Activated CD4-positive, alpha-beta T cell treated with anti-CD3 and anti-CD28 coated beads, Interleukin-10, Interleukin-2, amounts not matched to agents 100 ng/mL and 50 ng/mL, durations not matched to agents 16 hours and 8 hours (primary cell): Measurements from ENCODE around the gene ZNF330.
"Not testable (repeated sequence)": the region's sequence is repeated elsewhere in the genome, so short reads cannot be mapped to it uniquely, and the experiment has no call there.

Source experiments
- DNase-seq: peaks from one replicate; pipeline ENCODE4 v3.0.0-alpha.2; 2020

Gene ZNF330

GRCh38 chr4:141220691-141221659, at the start of gene ZNF330:
ZNF330 (plus strand) TSS chr4:141220895; CDS start chr4:141222372, 1,477 bp downstream.
- DNase-seq = peak; percentile 91

- DNase-seq = no peak
Measured at GRCh38 chr4:141174457-141174856, 46.2 kb upstream of the ZNF330 start.

- DNase-seq = no peak
Measured at GRCh38 chr4:141177171-141177570, 43.5 kb upstream of the ZNF330 start.

- DNase-seq = no peak
Measured at GRCh38 chr4:141179474-141180373, 41.0 kb upstream of the ZNF330 start.

GRCh38 chr4:141180991-141181761, 39.5 kb upstream of the ZNF330 start:
- no peak for DNase-seq

GRCh38 chr4:141183491-141183890, 37.2 kb upstream of the ZNF330 start:
- not testable (repeated sequence) for DNase-seq

GRCh38 chr4:141192564-141192963, 28.1 kb upstream of the ZNF330 start:
- no peak for DNase-seq

- DNase-seq = no peak
Measured at GRCh38 chr4:141193516-141194034, 27.1 kb upstream of the ZNF330 start.

GRCh38 chr4:141195095-141195707, 25.5 kb upstream of the ZNF330 start:
- no peak for DNase-seq

GRCh38 chr4:141196227-141196933, 24.3 kb upstream of the ZNF330 start:
- DNase-seq = no peak

GRCh38 chr4:141207961-141208360, 12.7 kb upstream of the ZNF330 start:
- no peak for DNase-seq

- DNase-seq = no peak
Measured at GRCh38 chr4:141210168-141210567, 10.5 kb upstream of the ZNF330 start.

- no peak for DNase-seq
Measured at GRCh38 chr4:141213550-141213991, 7.1 kb upstream of the ZNF330 start.

GRCh38 chr4:141215030-141215429, 5.7 kb upstream of the ZNF330 start:
- DNase-seq = no peak

GRCh38 chr4:141216002-141216761, 4.5 kb upstream of the ZNF330 start:
- DNase-seq = no peak

GRCh38 chr4:141220271-141220670, 424 bp upstream of the ZNF330 start:
- no peak for DNase-seq

GRCh38 chr4:141223418-141223817, 2.7 kb downstream of the ZNF330 start:
- DNase-seq = no peak

- DNase-seq = not testable (repeated sequence)
Measured at GRCh38 chr4:141227280-141227679, 6.6 kb downstream of the ZNF330 start.

- DNase-seq = no peak
Measured at GRCh38 chr4:141229408-141230101, 8.9 kb downstream of the ZNF330 start.

GRCh38 chr4:141233673-141234072, 13.0 kb downstream of the ZNF330 start:
- no peak for DNase-seq
